CD8-positive, alpha-beta memory T cell (primary cell): Measurements from ENCODE around the gene NOX5. TPM values are rescaled to one million over a fixed set of nuclear protein-coding genes. Genes with fewer than 3 reads are reported as not detected.

ENCODE experiments used
- CTCF ChIA-PET: fragments of 350-600 bp; sonication (Branson Sonifier 250); formaldehyde crosslinking; loops from one replicate; lab custom pipeline; 2021; ENCODE audit warnings: antibody characterized with exemption; lab: Charles Lee
- POLR2A ChIA-PET: fragments of 350-600 bp; sonication (Branson Sonifier 250); formaldehyde crosslinking; loops from one replicate; lab custom pipeline; 2021; ENCODE audit warnings: antibody characterized with exemption; lab: Charles Lee
- DNase-seq, 5 donors: peaks; one replicate each; pipeline versions ENCODE4 v3.0.0 to v3.0.0-alpha.2; 2020 to 2022; ENCODE audit warnings: mixed read lengths in 1 of 5
- H3K27ac ChIP-seq: one replicate; pipeline ENCODE4 v1.7.0; 2013; ENCODE audit warnings: low read depth, mild to moderate bottlenecking, low read length, moderate library complexity
- H3K27me3 ChIP-seq: 2 replicates; pipeline ENCODE4 v1.7.0; 2013; ENCODE audit warnings: low read length, mild to moderate bottlenecking; ENCODE audit not compliant: insufficient read depth, poor library complexity, severe bottlenecking
- H3K36me3 ChIP-seq: 2 replicates; pipeline ENCODE4 v1.7.0; 2013; ENCODE audit warnings: mild to moderate bottlenecking, low read length, moderate library complexity; ENCODE audit not compliant: insufficient read depth
- H3K4me1 ChIP-seq: 2 replicates; pipeline ENCODE4 v1.7.0; 2013; ENCODE audit warnings: mild to moderate bottlenecking, low read length, moderate library complexity; ENCODE audit not compliant: insufficient read depth
- H3K4me3 ChIP-seq: 2 replicates; pipeline ENCODE4 v1.7.0; 2013; ENCODE audit warnings: mild to moderate bottlenecking, low read length
- H3K9me3 ChIP-seq: 2 replicates; pipeline ENCODE4 v1.7.0; 2013; ENCODE audit warnings: mild to moderate bottlenecking, low read length
- H3K27ac Mint-ChIP-seq, 8 donors: one replicate each; pipeline ENCODE4 v1.8.0; 2020 to 2021; ENCODE audit warnings: mixed read lengths in 8 of 8, mild to moderate bottlenecking in 6 of 8, inconsistent platforms in 3 of 8, moderate library complexity in 3 of 8
- H3K27me3 Mint-ChIP-seq, 2 donors: one replicate each; pipeline ENCODE4 v1.8.0; 2020 to 2021; ENCODE audit warnings: mixed read lengths in 2 of 2, mild to moderate bottlenecking in 1 of 2, moderate library complexity in 1 of 2
- H3K36me3 Mint-ChIP-seq, 3 donors: one replicate each; pipeline ENCODE4 v1.8.0; 2020 to 2021; ENCODE audit warnings: mixed read lengths in 3 of 3, inconsistent platforms in 1 of 3, mild to moderate bottlenecking in 1 of 3
- H3K4me1 Mint-ChIP-seq, 3 donors: one replicate each; pipeline ENCODE4 v1.8.0; 2020 to 2021; ENCODE audit warnings: mixed read lengths in 3 of 3, inconsistent platforms in 1 of 3, mild to moderate bottlenecking in 1 of 3
- H3K4me3 Mint-ChIP-seq, 7 donors: one replicate each; pipeline ENCODE4 v1.8.0; 2020 to 2021; ENCODE audit warnings: mixed read lengths in 7 of 7, mild to moderate bottlenecking in 6 of 7, moderate library complexity in 4 of 7, inconsistent platforms in 2 of 7
- H3K9me3 Mint-ChIP-seq, 5 donors: one replicate each; pipeline ENCODE4 v1.8.0; 2020 to 2022; ENCODE audit warnings: mixed read lengths in 5 of 5, mild to moderate bottlenecking in 3 of 5, moderate library complexity in 2 of 5, inconsistent platforms in 1 of 5
- polyA plus RNA-seq: library from polyadenylated mRNA; unstranded; fragments of 300-500 nt; fragmentation: Illumina TruSeq; gene quantifications from one replicate; pipeline ENCODE4 v1.2.3, GENCODE V29; 2021
- total RNA-seq, 2 experiments: library from RNA; stranded (reverse); gene quantifications; one replicate each; pipeline ENCODE4 v1.2.3, GENCODE V29; 2021

Gene NOX5
- total and polyA plus RNA-seq, 3 experiments from 2014 or later, result not detected

GRCh38 chr15:69032031-69032430 lies 17.5 kb downstream of the NOX5 start:
- H3K36me3 Mint-ChIP-seq, result no peaks in the 10 kb centered on the region

DNA sequence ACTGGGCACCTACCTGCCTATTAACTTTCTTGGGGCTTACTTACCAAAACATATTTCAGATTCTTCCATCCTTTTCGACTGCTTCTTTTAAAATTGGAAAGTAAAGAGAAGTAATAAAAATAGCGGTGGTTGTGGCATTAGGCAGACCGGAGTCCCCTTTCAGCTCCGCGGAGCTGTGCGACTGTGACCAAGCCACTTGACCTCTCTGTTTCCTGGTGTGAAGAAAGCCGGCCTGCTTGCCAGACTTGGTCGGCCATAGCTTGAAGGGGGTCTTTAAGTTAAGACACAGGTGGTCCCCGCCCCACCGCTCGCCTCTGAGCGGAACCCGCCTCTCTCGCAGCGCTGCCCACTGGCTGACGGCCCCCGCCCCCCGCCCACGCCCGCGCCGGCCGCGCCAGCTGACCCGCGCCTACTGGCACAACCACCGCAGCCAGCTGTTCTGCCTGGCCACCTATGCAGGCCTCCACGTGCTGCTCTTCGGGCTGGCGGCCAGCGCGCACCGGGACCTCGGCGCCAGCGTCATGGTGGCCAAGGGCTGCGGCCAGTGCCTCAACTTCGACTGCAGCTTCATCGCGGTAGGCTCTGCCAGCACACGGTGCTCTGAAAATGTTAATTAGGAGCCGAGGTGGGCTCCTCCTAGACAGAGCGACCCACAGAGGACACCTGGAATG lies 18.3 kb downstream of the NOX5 start:
- no peak overlapping the region for H3K27ac ChIP-seq
- H3K4me1 Mint-ChIP-seq, result peaks cover 5 to 8% (median 5%) of the 10 kb centered on the region in 3 donors
- no peak overlapping the region for H3K27ac Mint-ChIP-seq
- no peaks in the 10 kb centered on the region for H3K36me3 ChIP-seq
- CTCF ChIA-PET, result no interaction called here
- no peaks in the 10 kb centered on the region for H3K4me1 ChIP-seq
- no peak overlapping the region for H3K4me3 ChIP-seq
- DNase-seq, result no peak
- H3K36me3 Mint-ChIP-seq, result no peaks in the 10 kb centered on the region
- peaks cover 30 to 42% of the 10 kb centered on the region in 2 donors for H3K27me3 Mint-ChIP-seq
- POLR2A ChIA-PET, result no interaction called here
- H3K27me3 ChIP-seq, result no peaks in the 10 kb centered on the region
- H3K4me3 Mint-ChIP-seq, result peak overlapping the region in 1 of 7 donors; percentile 41
- H3K9me3 ChIP-seq, result no peaks in the 10 kb centered on the region
- H3K9me3 Mint-ChIP-seq, result no peaks in the 10 kb centered on the region

More at GRCh38 chr15:69032031-69032430, 17.5 kb downstream of the NOX5 start:
- CTCF ChIA-PET, result interaction anchor here (0.6 to 1.5 kb wide), 3 partner anchors 10 to 374 kb away, joined by 3 read pairs; no protein-coding TSS in a partner anchor
- Histone ChIP-seq H3K27me3 (no peaks in the 10 kb centered on the region), H3K36me3 (no peaks in the 10 kb centered on the region), H3K9me3 (no peaks in the 10 kb centered on the region), H3K4me3 (no peak overlapping the region), H3K27ac (no peak overlapping the region), H3K4me1 (no peaks in the 10 kb centered on the region)
- no peak overlapping the region for H3K27ac Mint-ChIP-seq
- H3K4me3 Mint-ChIP-seq, result peak overlapping the region in 5 of 7 donors; percentile 8 to 67 (median 55)
- peaks cover 26 to 37% of the 10 kb centered on the region in 2 donors for H3K27me3 Mint-ChIP-seq
- H3K4me1 Mint-ChIP-seq, result peaks cover 5 to 8% (median 5%) of the 10 kb centered on the region in 3 donors
- no peak for DNase-seq
- no peaks in the 10 kb centered on the region for H3K9me3 Mint-ChIP-seq
- POLR2A ChIA-PET, result no interaction called here

- ChIA-PET POLR2A (no interaction called here), CTCF (interaction anchor here (1.4 kb wide), 1 partner anchor 360 kb away, joined by 7 read pairs; no protein-coding TSS in a partner anchor)
- Histone ChIP-seq H3K9me3 (no peaks in the 10 kb centered on the region), H3K4me1 (no peaks in the 10 kb centered on the region), H3K4me3 (no peak overlapping the region), H3K36me3 (no peaks in the 10 kb centered on the region), H3K27me3 (no peaks in the 10 kb centered on the region), H3K27ac (no peak overlapping the region)
- Mint-ChIP-seq H3K36me3 (no peaks in the 10 kb centered on the region), H3K27me3 (peaks cover 27 to 46% of the 10 kb centered on the region in 2 donors), H3K4me3 (peak overlapping the region in 1 of 7 donors; percentile 65), H3K27ac (no peak overlapping the region), H3K4me1 (peaks cover 5 to 8% (median 5%) of the 10 kb centered on the region in 3 donors), H3K9me3 (no peaks in the 10 kb centered on the region)
- DNase-seq, result no peak
Observed at GRCh38 chr15:69034352-69034751, 19.9 kb downstream of the NOX5 start.

- POLR2A ChIA-PET, result no interaction called here
- H3K4me1 ChIP-seq, result no peaks in the 10 kb centered on the region
- CTCF ChIA-PET, result interaction anchor here (1.4 kb wide), 1 partner anchor 359 kb away, joined by 7 read pairs; no protein-coding TSS in a partner anchor
Observed at GRCh38 chr15:69035205-69035917, 20.9 kb downstream of the NOX5 start.

DNA sequence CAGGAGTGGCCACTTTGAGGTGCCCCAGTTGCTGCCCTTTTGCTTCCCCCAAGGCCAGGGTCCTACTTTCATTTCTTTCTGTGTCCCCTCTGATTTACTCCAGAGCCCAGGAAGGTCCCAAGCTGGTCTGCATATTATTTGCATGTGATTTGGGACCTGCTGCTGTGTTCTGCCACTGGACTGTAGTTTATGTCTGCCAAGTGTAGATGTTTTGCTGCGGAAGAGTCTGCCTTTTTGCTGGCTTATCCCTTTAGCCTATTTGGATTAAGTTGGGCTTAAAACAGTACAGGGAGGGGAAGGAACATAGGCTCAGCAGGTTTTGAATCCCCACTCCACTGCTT lies 21.4 kb downstream of the NOX5 start:
- peaks cover 24 to 39% of the 10 kb centered on the region in 2 donors for H3K27me3 Mint-ChIP-seq
- no peaks in the 10 kb centered on the region for H3K4me1 ChIP-seq

More at GRCh38 chr15:69035205-69035917, 20.9 kb downstream of the NOX5 start:
- H3K4me1 Mint-ChIP-seq, result peaks cover 5 to 8% (median 5%) of the 10 kb centered on the region in 3 donors
- Histone ChIP-seq H3K9me3 (no peaks in the 10 kb centered on the region), H3K27ac (no peak overlapping the region), H3K27me3 (no peaks in the 10 kb centered on the region), H3K4me3 (no peak overlapping the region), H3K36me3 (no peaks in the 10 kb centered on the region)
- no peak for DNase-seq
- no peak overlapping the region for H3K27ac Mint-ChIP-seq
- no peaks in the 10 kb centered on the region for H3K9me3 Mint-ChIP-seq
- H3K4me3 Mint-ChIP-seq, result no peak overlapping the region
- H3K36me3 Mint-ChIP-seq, result no peaks in the 10 kb centered on the region
- peaks cover 24 to 43% of the 10 kb centered on the region in 2 donors for H3K27me3 Mint-ChIP-seq

DNA sequence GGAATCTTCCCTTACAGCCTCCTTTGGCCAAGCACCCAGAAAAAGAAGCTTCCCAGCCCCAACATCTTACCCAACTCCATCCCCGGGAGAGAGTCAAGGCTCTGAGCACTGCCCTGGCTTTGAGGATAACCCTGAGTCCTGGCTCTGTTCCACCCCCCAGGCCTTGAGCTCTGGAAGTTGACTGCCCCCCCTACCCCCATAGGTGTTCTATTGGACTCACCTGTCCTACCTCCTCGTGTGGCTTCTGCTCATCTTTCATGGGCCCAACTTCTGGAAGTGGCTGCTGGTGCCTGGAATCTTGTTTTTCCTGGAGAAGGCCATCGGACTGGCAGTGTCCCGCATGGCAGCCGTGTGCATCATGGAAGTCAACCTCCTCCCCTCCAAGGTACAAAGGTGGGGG lies 22.3 kb downstream of the NOX5 start:
- Histone ChIP-seq H3K4me1 (no peaks in the 10 kb centered on the region), H3K36me3 (no peaks in the 10 kb centered on the region), H3K27ac (no peak overlapping the region), H3K4me3 (no peak overlapping the region), H3K27me3 (no peaks in the 10 kb centered on the region), H3K9me3 (no peaks in the 10 kb centered on the region)
- Mint-ChIP-seq H3K4me3 (no peak overlapping the region), H3K27ac (no peak overlapping the region), H3K27me3 (peaks cover 24 to 35% of the 10 kb centered on the region in 2 donors), H3K4me1 (peaks cover 2 to 3% (median 3%) of the 10 kb centered on the region in 3 donors), H3K36me3 (no peaks in the 10 kb centered on the region), H3K9me3 (no peaks in the 10 kb centered on the region)
- ChIA-PET POLR2A (no interaction called here), CTCF (no interaction called here)
- DNase-seq, result no peak

More for the DNA sequence above, 21.4 kb downstream of the NOX5 start:
- no peaks in the 10 kb centered on the region for H3K9me3 ChIP-seq
- H3K36me3 Mint-ChIP-seq, result no peaks in the 10 kb centered on the region
- ChIA-PET CTCF (no interaction called here), POLR2A (no interaction called here)
- DNase-seq, result no peak
- H3K4me1 Mint-ChIP-seq, result peaks cover 5 to 8% (median 5%) of the 10 kb centered on the region in 3 donors
- H3K27me3 ChIP-seq, result no peaks in the 10 kb centered on the region
- no peaks in the 10 kb centered on the region for H3K36me3 ChIP-seq
- H3K9me3 Mint-ChIP-seq, result no peaks in the 10 kb centered on the region
- peak overlapping the region in 1 of 8 donors; percentile 43 for H3K27ac Mint-ChIP-seq
- no peak overlapping the region for H3K27ac ChIP-seq
- no peak overlapping the region for H3K4me3 Mint-ChIP-seq
- H3K4me3 ChIP-seq, result no peak overlapping the region

DNA sequence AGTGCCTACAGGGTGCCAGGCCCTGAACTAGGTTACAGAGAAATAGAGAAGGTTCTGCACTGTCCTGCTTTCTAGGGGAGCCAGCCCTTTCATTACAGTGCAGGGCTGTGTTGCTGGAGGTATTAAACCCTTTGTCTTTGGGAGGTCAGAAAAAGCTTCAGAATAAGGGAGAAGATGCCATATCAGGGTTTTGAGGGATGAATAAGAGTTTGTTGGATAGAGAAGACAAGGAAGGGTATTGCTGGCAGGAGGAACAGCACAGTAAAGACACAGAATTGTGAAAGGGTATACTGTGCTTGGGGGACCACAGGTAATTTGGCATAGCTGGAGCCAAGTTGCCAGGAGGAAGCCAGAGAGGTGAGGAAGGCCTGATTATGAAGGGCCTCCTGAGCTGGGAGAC lies 23.0 kb downstream of the NOX5 start:
- Histone ChIP-seq H3K4me3 (no peak overlapping the region), H3K4me1 (no peaks in the 10 kb centered on the region), H3K9me3 (no peaks in the 10 kb centered on the region), H3K27ac (no peak overlapping the region), H3K36me3 (no peaks in the 10 kb centered on the region), H3K27me3 (no peaks in the 10 kb centered on the region)
- no peaks in the 10 kb centered on the region for H3K36me3 Mint-ChIP-seq
- H3K4me1 Mint-ChIP-seq, result no peaks in the 10 kb centered on the region
- POLR2A ChIA-PET, result no interaction called here
- H3K27me3 Mint-ChIP-seq, result peaks cover 21 to 32% of the 10 kb centered on the region in 2 donors
- no peak for DNase-seq
- no peaks in the 10 kb centered on the region for H3K9me3 Mint-ChIP-seq
- H3K4me3 Mint-ChIP-seq, result no peak overlapping the region
- CTCF ChIA-PET, result no interaction called here
- H3K27ac Mint-ChIP-seq, result no peak overlapping the region

GRCh38 chr15:69037977-69038376 lies 23.5 kb downstream of the NOX5 start:
- Mint-ChIP-seq H3K9me3 (no peaks in the 10 kb centered on the region), H3K27me3 (peaks cover 18 to 32% of the 10 kb centered on the region in 2 donors), H3K36me3 (no peaks in the 10 kb centered on the region), H3K4me1 (no peaks in the 10 kb centered on the region), H3K4me3 (no peak overlapping the region), H3K27ac (no peak overlapping the region)
- CTCF ChIA-PET, result no interaction called here
- Histone ChIP-seq H3K27me3 (no peaks in the 10 kb centered on the region), H3K4me1 (no peaks in the 10 kb centered on the region), H3K4me3 (no peak overlapping the region), H3K27ac (no peak overlapping the region), H3K9me3 (no peaks in the 10 kb centered on the region), H3K36me3 (no peaks in the 10 kb centered on the region)
- DNase-seq, result no peak
- POLR2A ChIA-PET, result no interaction called here
